ENCODE results near the gene CDH4. TPM values are rescaled to one million over a fixed set of nuclear protein-coding genes. Genes with fewer than 3 reads are reported as not detected.

The CDH4 gene
- total RNA-seq, 2 experiments from 2014 or later = not detected

- H3K27ac ChIP-seq (ENCODE audit: low read depth, low read length, poor library complexity, severe bottlenecking) = no peak overlapping the region
- no peaks in the 10 kb centered on the region for H3K9me2 ChIP-seq (ENCODE audit: insufficient read depth, low read length)
- intact Hi-C loops (cut with micrococcal nuclease; ENCODE audit: unreplicated experiment) = no loop called here
- BruUV-seq (replicated peaks) = no TSS peak
- no peaks in the 10 kb centered on the region for H4K20me1 ChIP-seq (ENCODE audit: insufficient read depth, low read length)
- no peak overlapping the region for H3K4me3 ChIP-seq (ENCODE audit: low read depth, low read length, poor library complexity, severe bottlenecking)
- H3K4me1 ChIP-seq (ENCODE audit: insufficient read depth, low read length, poor library complexity, severe bottlenecking) = no peaks in the 10 kb centered on the region
- H3K79me2 ChIP-seq (ENCODE audit: insufficient read depth, low read depth, low read length) = no peaks in the 10 kb centered on the region
- CTCF ChIA-PET (ENCODE audit: unreplicated experiment) = no interaction called here
- H3K4me2 ChIP-seq (ENCODE audit: low read length) = no peak overlapping the region
- H2AFZ ChIP-seq (ENCODE audit: low read length) = no peak overlapping the region
- H3K9me3 ChIP-seq (ENCODE audit: low read length) = no peaks in the 10 kb centered on the region
- DNase-seq (ENCODE audit: low spot score) = no peak
- TF ChIP-seq EZH2phosphoT487 (IDR thresholded peaks at IDR 0.05; ENCODE audit: borderline replicate concordance, low read depth, low read length) (no peak), CTCF (conservative IDR thresholded peaks at IDR 0.05; ENCODE audit: low read length) (no peak)
- no peaks in the 10 kb centered on the region for H3K36me3 ChIP-seq (ENCODE audit: insufficient read depth, low read length)
- POLR2A ChIA-PET = no interaction called here
Observed at GRCh38 chr20:61776491-61777075, 524.5 kb downstream of the CDH4 start.

- Histone ChIP-seq H3K4me2 (ENCODE audit: low read length) (no peak overlapping the region), H3K4me1 (ENCODE audit: insufficient read depth, low read length, poor library complexity, severe bottlenecking) (no peaks in the 10 kb centered on the region), H4K20me1 (ENCODE audit: insufficient read depth, low read length) (no peaks in the 10 kb centered on the region), H3K9me3 (ENCODE audit: low read length) (no peaks in the 10 kb centered on the region), H2AFZ (ENCODE audit: low read length) (no peak overlapping the region), H3K4me3 (ENCODE audit: low read depth, low read length, poor library complexity, severe bottlenecking) (no peak overlapping the region), H3K9me2 (ENCODE audit: insufficient read depth, low read length) (no peaks in the 10 kb centered on the region), H3K36me3 (ENCODE audit: insufficient read depth, low read length) (no peaks in the 10 kb centered on the region), H3K79me2 (ENCODE audit: insufficient read depth, low read depth, low read length) (no peaks in the 10 kb centered on the region), H3K27ac (ENCODE audit: low read depth, low read length, poor library complexity, severe bottlenecking) (no peak overlapping the region)
- DNase-seq (ENCODE audit: low spot score) = no peak
- ChIA-PET POLR2A (no interaction called here), CTCF (ENCODE audit: unreplicated experiment) (no interaction called here)
- BruUV-seq (replicated peaks) = no TSS peak
- intact Hi-C loops (cut with micrococcal nuclease; ENCODE audit: unreplicated experiment) = no loop called here
- TF ChIP-seq CTCF (conservative IDR thresholded peaks at IDR 0.05; ENCODE audit: low read length) = no peak
- no peak for TF ChIP-seq EZH2phosphoT487 (IDR thresholded peaks at IDR 0.05; ENCODE audit: borderline replicate concordance, low read depth, low read length)
Observed at GRCh38 chr20:61777773-61778494, 525.9 kb downstream of the CDH4 start.

GRCh38 chr20:61778495-61778863, 526.4 kb downstream of the CDH4 start:
- ChIA-PET POLR2A (no interaction called here), CTCF (ENCODE audit: unreplicated experiment) (no interaction called here)
- TF ChIP-seq CTCF (conservative IDR thresholded peaks at IDR 0.05; ENCODE audit: low read length) = no peak
- TF ChIP-seq EZH2phosphoT487 (IDR thresholded peaks at IDR 0.05; ENCODE audit: borderline replicate concordance, low read depth, low read length) = no peak
- no peak for DNase-seq (ENCODE audit: low spot score)
- Histone ChIP-seq H3K36me3 (ENCODE audit: insufficient read depth, low read length) (no peaks in the 10 kb centered on the region), H3K4me3 (ENCODE audit: low read depth, low read length, poor library complexity, severe bottlenecking) (no peak overlapping the region), H3K27ac (ENCODE audit: low read depth, low read length, poor library complexity, severe bottlenecking) (no peak overlapping the region), H3K9me3 (ENCODE audit: low read length) (no peaks in the 10 kb centered on the region), H3K4me2 (ENCODE audit: low read length) (no peak overlapping the region), H3K79me2 (ENCODE audit: insufficient read depth, low read depth, low read length) (no peaks in the 10 kb centered on the region), H3K4me1 (ENCODE audit: insufficient read depth, low read length, poor library complexity, severe bottlenecking) (no peaks in the 10 kb centered on the region), H4K20me1 (ENCODE audit: insufficient read depth, low read length) (no peaks in the 10 kb centered on the region), H3K9me2 (ENCODE audit: insufficient read depth, low read length) (no peaks in the 10 kb centered on the region), H2AFZ (ENCODE audit: low read length) (no peak overlapping the region)
- intact Hi-C loops (cut with micrococcal nuclease; ENCODE audit: unreplicated experiment) = no loop called here
- no TSS peak for BruUV-seq (replicated peaks)

All from OCI-LY7 (cell line).